Epidermal melanocyte (primary cell): ENCODE measurements around the gene NEDD4L.
"Not testable (repeated sequence)": the region's sequence is repeated elsewhere in the genome, so short reads cannot be mapped to it uniquely, and the experiment has no call there.

Experiments used
- DNase-seq: peaks from one replicate; pipeline ENCODE4 v3.0.0; 2011; ENCODE audit warnings: low spot score; ENCODE audit not compliant: insufficient read length

NEDD4L gene

GRCh38 chr18:58409802-58410445 lies 365.9 kb downstream of the NEDD4L start:
- no peak for DNase-seq

- no peak for DNase-seq
Observed at GRCh38 chr18:58411323-58411722, 367.3 kb downstream of the NEDD4L start.

- no peak for DNase-seq
Observed at GRCh38 chr18:58412844-58413666, 369.0 kb downstream of the NEDD4L start.

- DNase-seq = no peak
Observed at GRCh38 chr18:58413667-58414628, 369.9 kb downstream of the NEDD4L start.

- no peak for DNase-seq
Observed at GRCh38 chr18:58416014-58416703, 372.1 kb downstream of the NEDD4L start.

GRCh38 chr18:58416704-58417683 lies 373.0 kb downstream of the NEDD4L start:
- DNase-seq = no peak

GRCh38 chr18:58417752-58418151 lies 373.7 kb downstream of the NEDD4L start:
- no peak for DNase-seq

GRCh38 chr18:58418361-58418760 lies 374.3 kb downstream of the NEDD4L start:
- no peak for DNase-seq

- DNase-seq = no peak
Observed at GRCh38 chr18:58419587-58420199, 375.7 kb downstream of the NEDD4L start.

GRCh38 chr18:58426611-58427010 lies 382.6 kb downstream of the NEDD4L start:
- DNase-seq = no peak

GRCh38 chr18:58427321-58427720 lies 383.3 kb downstream of the NEDD4L start:
- DNase-seq = no peak

GRCh38 chr18:58429442-58429841 lies 385.4 kb downstream of the NEDD4L start:
- no peak for DNase-seq

- no peak for DNase-seq
Observed at GRCh38 chr18:58431215-58431614, 387.2 kb downstream of the NEDD4L start.

GRCh38 chr18:58432050-58432727 lies 388.2 kb downstream of the NEDD4L start:
- DNase-seq = no peak

- DNase-seq = not testable (repeated sequence)
Observed at GRCh38 chr18:58435221-58436005, 391.4 kb downstream of the NEDD4L start.

- DNase-seq = no peak
Observed at GRCh38 chr18:58438161-58438957, 394.3 kb downstream of the NEDD4L start.

- no peak for DNase-seq
Observed at GRCh38 chr18:58438958-58439300, 394.9 kb downstream of the NEDD4L start.
